SKM-1 treated with dmso at 0.1 percent for 144 hours (cell line): Measurements from ENCODE around the gene SESN1.

Experiments used
- DNase-seq: peaks from one replicate; lab custom pipeline; 2025; ENCODE audit not compliant: unreplicated experiment; lab: John Stamatoyannopoulos, UW

Gene SESN1

DNA sequence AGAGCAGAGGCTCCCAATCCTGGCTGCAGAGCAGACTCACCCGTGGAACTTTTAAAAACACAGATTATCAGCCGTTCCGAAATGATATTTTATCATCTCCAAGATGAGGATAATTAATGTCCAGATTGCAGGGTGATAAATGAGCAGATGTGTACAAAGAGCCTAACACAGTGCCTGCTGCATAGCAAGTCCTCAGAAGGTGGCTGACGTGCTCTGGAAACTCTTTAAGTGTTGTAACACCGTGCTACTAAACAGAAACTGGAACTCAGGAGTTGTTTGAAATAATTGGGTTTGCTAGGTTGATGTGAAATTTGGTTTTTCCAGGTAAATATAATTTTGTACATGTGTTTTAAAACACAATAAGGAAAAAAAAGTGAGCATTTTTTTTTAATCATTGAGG lies 128.4 kb downstream of the SESN1 start:
- DNase-seq, result peak; percentile 15

DNA sequence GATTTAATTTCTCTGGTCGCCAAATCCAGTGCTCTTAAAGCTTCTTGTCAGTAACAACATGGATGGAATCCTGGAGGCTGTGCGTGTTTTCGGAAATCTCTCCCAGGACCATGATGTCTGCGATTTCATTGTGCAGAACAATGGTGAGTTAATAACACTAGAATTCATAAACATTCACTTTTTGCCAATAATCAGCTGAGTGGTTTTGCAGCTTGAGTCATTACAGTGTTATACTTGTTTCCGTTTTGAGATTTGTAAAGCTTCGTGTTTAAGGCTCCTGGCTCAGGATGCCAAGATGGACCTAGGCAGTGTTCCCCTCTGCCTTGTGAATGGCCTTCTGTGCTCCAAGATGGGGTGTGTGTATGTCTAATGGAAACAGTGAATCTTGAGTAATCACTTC lies 132.7 kb downstream of the SESN1 start:
- DNase-seq, result no peak

DNA sequence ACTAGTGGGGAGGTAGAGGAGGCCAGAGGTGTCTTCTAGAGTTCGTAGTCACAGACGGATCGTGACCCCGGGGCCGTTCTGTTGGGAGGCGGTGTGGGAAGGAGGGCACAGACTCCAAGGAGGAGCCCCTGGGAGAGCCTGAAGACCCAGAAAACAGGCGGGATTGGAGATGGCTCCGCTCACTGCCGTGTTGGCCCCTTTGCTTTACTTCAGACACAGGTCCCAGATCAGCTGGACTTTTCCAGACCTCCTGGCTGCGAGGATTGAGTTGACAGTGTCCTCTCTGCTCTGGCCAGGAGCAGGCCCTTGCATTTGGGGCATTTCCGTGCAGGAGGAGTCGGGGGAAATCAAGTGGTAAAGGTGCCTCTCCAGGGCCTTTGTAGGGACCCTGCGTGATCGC lies 133.6 kb downstream of the SESN1 start:
- no peak for DNase-seq

DNA sequence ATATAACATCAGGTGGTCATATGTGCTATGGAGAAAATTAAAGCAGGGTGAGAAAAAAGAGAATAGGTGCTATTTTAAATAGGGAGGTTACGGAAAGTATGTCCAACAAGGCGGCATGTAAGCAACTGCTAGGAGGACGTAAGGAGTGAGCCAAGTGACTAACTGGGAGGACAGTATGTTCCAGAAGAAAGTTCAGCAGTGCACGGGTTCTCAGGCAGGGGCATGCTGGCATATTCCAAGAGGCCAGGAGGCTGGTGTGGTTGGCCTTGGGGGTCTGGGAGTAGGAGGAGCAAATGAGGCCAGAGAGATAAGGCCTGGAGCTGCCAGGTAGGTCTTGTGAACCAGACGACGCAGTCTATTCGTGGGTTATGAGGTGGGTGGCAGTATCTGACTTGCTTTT lies 134.0 kb downstream of the SESN1 start:
- no peak for DNase-seq

DNA sequence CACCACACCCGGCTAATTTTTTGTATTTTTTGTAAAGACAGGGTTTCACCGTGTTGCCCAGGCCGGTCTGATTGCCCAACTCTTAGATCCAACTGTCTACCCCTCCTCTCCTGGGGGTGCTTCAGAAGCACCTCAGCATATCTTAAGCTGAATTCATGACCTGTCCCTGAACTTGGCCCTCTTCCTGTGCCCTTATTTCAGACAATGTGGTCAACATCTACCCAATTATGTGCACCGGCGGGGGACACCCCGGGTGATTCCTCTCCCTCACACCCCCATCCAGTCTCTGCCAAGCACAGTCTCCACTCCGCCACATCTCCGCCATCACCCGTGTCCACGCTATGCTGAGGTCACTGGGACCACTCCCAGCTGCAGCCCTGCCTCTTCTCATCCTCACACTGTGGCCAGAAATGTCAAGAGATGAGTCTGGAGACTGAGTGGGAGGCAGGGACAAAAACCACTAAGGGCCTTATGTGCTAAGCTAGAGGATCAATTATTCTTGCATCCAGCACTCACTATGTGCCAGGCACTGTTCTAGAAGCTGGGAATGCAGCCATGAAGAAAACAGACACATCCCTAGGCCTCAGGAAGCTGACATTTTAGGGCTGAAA lies 134.6 kb downstream of the SESN1 start:
- peak; percentile 31 for DNase-seq

DNA sequence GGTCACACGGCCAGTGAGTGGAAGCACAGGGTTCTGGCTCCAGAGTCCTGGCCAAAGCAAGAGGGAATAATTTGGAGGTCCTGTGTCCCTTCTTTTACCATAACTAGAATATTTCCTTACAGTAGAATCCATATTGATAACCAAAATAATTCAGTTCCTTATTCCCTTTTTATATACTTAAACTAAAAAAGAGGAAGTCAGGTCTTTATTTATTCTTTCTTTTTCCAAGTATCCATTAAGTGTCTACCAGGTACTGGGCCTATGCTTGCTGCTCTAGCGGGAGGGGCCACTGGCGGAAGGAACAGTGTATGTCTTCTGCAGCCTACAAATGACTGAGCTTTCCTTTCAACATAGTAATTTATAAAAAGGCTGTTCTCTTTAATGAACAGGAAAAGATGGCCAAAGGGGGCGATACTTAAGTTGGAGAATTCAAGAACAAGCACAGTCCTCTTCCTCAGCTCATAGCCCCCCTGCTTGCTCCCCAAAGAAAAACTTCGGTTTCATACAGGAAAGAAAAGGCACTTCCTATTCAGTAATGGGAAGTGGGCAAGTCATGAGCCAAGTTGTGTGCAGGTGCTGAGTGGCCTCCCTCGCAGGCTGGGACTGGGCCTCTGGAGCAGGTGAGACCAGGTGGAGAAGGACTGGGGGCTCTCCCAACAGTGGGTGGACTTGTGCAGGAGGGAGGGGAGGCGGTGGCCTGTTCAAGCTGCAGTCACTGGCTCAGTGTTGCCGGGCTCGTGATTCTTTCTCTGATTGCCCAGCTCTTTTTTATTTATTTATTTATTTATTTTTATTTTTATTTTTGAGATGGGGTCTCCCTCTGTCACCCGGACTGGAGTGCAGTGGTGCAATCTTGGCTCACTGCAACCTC lies 135.5 kb downstream of the SESN1 start:
- peak; percentile 17 for DNase-seq

DNA sequence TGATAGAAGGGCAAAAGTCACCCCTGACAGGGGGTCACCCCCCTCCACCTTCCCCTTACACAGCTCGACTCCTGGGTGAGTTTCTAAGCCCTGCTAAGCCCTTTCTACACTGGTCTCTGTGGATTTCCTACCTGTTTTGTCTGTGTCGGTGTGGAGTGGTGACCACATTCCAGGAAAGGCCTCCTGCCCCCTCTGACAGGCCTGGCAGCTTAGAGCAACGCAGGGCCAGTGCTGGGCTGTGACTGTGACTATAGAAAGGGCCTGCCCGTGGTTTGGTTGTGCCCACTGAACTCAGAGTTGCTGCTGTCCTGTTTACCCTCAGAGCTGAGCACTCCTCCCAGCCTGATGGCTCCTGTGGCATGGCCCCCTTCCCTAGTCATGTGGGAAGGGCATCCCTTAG lies 137.4 kb downstream of the SESN1 start:
- DNase-seq, result no peak

DNA sequence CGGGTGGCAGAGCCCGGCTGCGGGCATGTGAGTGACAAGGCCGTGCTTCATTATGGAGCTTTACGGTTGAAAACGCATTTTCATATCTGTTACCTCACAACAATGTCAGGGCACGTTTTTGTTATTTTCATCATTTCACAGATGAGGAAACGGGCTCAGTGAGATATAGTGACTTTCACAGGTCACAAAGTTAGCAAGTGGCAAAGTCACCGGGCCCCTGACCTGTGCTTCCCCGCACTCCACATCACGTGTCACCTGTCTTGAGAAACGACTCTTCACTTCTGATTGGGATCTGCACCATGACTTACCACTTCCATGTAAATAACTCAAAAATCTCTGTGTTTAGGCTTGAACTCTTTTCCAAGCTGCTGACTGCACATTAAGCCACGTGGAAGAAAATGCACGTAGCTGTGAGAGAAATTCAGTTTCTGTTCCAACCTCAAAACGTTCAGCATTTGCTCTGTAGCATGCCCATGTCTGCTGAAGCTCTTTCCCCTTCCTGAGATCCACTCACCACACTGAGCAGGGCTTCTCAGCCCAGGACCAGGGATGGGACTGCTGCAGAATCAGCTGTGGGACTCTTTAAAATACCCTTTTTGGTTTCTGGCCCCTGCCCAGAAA lies 139.2 kb downstream of the SESN1 start:
- DNase-seq, result no peak

DNA sequence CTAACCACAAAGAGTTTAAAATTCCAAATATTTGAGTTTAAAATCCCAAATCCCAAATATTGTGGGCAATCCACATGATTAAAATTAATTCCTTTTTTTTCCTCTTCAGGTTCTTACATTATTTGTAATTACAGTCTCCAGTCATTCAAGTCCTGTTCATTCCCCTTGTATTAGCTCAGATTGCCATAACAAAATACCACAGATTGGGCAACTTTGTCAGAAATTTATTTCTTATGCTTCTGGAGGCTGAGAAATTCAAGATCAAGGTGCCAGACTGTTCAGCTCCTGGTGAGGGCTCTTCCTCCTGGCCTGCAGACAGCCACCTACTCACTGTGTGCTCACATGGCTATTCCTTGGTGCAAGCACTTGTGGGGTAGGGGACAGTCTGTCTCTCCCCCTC lies 141.0 kb downstream of the SESN1 start:
- DNase-seq, result no peak

DNA sequence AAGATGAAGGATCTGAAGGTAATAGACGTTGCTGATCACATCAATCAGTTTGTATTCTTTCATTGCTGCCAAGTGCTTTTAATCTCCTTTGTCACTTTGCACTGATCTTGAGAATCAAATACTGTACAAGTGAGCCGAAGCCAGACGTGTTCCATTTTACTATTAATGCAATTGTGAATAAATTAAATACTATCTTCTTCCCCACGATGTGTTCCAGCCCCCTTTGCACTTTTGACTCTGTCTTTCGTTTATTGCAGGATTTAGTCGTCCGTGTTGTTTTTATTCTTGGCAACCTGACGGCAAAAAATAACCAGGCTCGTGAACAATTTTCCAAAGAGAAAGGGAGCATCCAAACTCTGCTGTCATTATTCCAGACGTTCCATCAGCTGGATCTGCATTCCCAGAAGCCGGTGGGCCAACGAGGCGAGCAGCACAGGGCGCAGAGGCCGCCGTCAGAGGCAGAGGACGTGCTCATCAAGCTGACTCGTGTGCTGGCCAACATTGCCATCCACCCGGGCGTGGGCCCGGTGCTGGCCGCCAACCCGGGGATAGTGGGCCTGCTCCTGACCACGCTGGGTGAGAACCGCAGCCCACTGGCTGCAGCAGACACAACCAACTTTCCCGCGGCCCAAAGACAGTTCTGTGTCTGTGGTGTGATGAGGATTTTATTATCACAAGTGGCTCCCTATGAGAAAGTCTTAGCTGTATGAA lies 141.7 kb downstream of the SESN1 start:
- DNase-seq, result no peak

DNA sequence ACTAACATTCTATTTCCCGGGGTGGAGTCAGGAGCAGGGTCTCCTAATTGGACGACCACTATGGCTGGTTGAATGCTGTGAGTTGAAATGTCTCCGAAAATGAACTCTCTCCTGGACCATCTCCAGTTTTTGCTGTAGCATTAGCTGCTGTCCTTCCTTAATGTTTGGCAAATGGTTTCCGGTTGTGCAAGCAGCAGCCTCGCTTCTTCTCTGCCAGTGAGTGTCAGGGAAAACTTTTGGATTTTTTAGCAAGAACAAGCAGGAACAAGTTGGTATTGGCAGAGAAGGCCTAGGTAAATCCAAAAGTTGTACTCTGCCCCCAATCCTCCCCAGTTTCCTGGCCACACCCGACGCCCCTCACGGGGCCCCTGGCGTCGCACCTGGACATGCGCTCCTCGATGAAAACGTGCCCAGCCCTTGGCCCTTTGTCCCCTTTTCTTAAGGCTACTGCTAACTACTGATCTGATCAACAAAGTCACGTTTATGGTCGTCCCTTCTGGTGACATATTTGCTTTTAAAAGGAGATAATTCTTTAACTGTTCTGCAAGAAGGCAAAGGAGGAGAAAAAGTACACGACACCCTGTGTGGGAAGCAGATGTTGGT lies 143.2 kb downstream of the SESN1 start:
- DNase-seq, result no peak

DNA sequence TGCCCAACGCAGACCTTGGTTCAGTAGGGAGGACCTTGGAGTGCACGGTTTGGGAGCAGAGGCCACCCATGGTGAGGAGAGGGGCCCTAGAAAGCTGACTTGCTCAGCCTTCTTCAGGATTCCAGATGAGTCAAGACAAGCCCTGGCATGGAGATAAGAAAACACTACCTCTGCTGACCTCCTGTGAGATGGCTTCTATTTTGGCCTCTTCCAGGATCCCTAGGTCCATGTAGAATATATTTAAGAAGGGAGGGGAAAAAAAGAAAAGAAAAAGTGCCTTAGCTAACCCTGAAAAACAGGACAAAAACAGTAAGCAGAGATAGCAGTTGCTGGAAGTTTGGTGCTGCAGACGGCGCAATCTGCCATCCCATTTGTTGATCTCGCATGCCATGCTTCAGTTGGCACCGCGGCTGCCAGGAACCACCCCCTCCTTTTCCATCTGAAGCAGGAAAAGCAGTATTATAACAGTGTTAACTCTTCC lies 146.4 kb downstream of the SESN1 start:
- no peak for DNase-seq

DNA sequence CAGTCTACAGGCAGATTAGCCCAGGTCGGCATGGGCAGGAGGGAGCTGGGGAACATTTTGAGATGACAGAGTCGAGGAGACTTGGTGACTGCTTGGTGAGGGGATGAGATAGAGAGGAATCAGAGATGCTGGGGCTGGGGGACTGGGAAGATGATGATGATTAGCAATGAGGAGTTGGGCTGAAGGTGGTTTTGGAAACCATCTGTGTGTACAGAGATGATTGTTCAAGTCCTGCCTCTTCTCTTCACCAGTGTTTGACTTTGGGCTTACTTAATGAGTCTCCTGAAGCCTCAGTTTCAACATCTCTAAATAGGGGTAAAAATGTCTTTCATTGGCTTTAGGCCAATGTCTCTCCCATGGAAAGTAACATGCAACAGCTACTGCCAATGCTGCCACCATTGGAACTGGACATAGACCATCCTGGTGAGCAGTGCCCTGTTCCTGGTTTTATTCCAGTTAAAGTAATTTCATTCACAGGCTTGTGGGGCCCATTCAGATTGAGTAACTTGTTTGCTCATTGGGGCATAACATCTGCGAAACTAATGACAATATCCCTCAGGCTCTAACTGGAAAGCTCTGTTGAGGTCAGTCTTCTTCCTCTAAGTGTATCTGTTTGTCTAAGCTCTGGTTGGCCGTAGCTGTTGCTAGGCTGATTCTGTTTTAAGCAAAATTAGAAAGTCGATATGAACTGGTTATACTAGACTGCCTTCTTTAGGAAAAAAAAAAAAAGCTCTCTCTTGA lies 147.4 kb downstream of the SESN1 start:
- DNase-seq, result no peak

DNA sequence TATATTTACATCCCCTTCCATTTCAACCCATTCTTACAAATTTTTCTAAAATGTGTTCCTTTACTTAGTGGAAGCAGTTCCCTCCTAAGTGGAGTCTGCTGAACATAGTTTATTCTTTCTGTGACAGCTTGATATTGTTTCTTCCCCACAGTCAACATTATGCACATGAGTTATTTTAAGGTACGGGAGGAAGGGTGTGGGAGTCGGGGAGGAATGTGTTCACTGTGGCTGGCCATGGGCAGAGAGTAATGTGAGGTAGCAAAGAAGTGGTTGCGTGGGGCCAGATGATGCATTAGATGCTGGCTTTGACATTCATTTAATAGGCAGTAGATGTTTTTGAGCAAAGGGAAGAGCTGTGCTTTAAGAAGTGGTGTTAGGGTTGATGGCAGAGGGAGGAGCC lies 148.0 kb downstream of the SESN1 start:
- DNase-seq, result no peak

DNA sequence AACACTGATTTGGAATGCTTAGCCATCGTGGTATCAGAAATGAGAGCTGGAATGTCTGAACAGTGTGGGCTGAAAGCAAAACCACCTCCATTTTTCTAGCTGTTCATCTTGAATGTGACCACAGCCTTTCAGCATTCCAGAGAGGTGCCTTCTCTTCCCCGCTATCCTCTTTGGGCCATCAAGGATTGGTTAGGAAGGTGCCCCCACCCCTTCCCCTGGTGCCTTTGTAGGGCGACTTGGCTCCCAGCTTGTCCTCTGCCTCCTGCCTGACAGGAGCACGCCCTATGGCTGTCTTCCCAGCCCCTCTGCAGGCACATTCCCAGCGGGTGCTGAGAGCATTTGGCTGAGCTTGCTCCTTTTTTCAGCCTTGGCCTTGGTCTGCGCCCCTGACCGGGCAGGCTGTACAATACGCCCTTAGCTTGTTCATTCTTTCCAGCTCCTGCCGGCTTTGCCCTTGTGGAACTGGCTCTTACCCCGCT lies 148.9 kb downstream of the SESN1 start:
- no peak for DNase-seq

DNA sequence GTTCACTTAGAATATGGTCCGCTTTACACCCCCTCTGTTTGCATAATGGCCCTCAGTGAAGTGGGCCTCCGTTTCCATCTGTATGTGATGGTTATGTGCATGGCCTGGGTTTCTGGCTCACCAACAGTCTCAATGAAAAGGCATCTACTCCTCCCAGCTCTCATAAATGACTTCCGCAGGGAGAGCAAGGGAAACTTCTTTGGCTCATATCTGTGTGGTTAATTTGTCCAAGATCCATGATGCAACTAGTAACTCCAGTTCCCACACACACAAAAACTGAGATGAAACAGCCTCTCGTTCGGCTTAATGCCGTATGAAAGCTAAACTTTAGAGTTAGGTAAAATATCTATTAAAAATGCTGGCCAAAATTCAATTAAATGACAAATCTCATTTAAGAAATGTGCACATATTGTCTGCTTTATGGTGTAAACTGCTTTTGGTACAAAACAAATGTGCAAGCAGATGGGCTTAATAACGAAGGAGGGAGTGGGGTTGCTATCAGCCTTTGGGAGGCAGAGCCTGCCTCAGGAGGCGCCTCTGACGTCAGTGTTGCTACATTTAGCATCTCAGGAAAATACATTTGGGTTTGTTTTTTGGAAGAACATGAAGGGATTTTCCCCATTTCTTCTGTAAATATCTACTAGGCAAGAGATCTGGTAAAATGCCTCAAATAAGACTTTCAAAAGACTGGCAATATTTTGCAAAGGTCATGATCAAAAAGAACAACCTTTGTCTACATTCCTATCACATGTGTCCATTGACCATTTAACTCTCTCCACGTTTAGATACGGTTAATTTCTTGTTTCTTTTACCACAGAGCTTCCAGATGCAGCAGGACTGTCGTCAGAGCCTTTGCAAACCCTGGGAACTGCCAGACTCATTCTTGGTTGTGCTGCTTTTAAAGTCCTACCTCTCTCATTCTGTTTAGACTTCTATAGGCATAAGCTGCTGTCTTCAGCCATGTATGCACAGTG lies 149.7 kb downstream of the SESN1 start:
- no peak for DNase-seq

DNA sequence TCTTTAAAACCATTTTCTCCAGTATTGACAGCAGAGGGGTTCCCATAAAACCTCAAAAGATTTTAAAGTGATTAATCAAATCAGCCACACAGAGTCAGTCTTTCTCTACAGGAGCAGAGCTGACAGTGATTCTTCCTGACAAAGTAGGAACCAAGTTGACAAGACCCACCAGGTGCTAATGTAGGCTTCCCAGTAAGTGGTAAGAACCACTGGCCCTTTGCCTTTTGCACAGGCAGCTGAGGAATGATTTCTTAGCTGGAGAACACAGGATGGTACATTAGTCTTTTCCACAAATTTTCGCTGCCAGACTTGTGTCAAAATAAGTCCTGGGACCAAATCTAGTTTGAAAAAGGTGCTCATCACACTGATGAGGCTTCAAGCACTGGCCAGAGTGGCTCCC lies 150.6 kb downstream of the SESN1 start:
- DNase-seq, result no peak

DNA sequence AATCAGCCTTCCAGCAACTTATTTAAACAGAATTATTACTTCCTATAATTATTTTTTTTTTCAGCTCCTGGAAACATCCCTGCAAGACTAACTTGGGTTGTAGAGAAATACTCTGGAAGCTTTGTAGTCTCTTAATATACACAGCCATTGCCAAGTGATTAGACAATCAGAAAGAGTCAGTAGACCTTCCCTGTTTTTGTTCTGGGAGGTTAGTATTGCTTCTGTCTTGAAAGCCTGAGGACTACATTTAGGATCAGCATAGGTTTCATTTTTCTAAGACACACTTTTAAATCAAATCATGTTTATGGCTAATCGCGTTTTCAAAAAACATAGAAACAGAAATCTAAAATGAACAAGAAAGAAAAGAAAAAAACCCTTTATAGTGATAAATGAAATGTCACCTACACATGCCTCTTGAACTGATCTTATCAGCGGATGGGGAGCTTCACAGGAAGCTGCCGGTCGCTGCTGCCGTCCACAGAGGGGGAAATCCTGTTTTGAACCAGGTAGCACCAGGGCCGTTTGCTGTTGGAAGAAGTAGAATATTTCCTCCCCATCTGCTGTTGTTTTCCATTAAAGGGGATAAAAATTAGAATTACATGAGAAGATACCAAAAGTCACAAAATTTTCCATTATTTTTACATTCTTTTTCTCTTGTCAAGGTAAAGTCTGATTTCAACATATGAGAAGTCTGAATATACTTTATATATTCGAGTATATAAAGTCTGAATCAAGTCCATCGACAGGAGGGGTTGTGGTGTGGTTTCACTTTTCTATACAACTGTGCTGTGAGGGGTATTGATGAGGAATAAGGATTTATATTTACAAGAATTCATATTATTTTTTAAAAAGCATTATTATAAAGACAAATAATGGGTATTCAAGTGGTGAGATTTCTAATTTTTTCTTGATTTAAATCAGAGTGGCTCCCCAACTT lies 151.8 kb downstream of the SESN1 start:
- DNase-seq, result no peak
